H1 (cell line): ENCODE measurements around the gene ZFP36L2. TPM values are rescaled to one million over a fixed set of nuclear protein-coding genes. Genes with fewer than 3 reads are reported as not detected.

Experiments
- CTCF ChIA-PET: fragments of 300-600 bp; sonication (Branson Sonifier 250); formaldehyde crosslinking; loops from one replicate; lab custom pipeline; 2021; ENCODE audit not compliant: partially characterized antibody; lab: Charles Lee
- POLR2A ChIA-PET: fragments of 300-600 bp; sonication (Branson Sonifier 250); formaldehyde crosslinking; loops from one replicate; lab custom pipeline; 2021; ENCODE audit warnings: inconsistent platforms; ENCODE audit not compliant: partially characterized antibody; lab: Charles Lee
- DNase-seq, 2 experiments: peaks; one replicate each; pipeline versions ENCODE4 v3.0.0 to v3.0.0-alpha.2; 2010 to 2022; ENCODE audit warnings: low spot score in 2 of 2, low read depth in 1 of 2, mixed read lengths in 1 of 2
- FAIRE-seq: peaks from 2 replicates; lab custom pipeline; 2011; peaks lifted over from hg19 to GRCh38; lab: Jason Lieb, UNC
- H2AFZ ChIP-seq: 2 replicates; pipeline ENCODE4 v1.8.1; 2012; ENCODE audit warnings: low read length, inconsistent platforms
- H2AK5ac ChIP-seq: 2 replicates; pipeline ENCODE4 v1.6.1; 2013; ENCODE audit warnings: low read depth, low read length
- H2BK120ac ChIP-seq: replicated peaks from 2 replicates; pipeline ENCODE3; 2013; ENCODE audit warnings: low read depth, low read length, inconsistent platforms
- H2BK12ac ChIP-seq: 2 replicates; pipeline ENCODE4 v1.6.1; 2013; ENCODE audit warnings: low read depth, low read length
- H2BK15ac ChIP-seq: 2 replicates; pipeline ENCODE4 v1.6.1; 2013; ENCODE audit warnings: low read length
- H2BK20ac ChIP-seq: 2 replicates; pipeline ENCODE4 v1.6.1; 2013; ENCODE audit warnings: low read length
- H2BK5ac ChIP-seq: 2 replicates; pipeline ENCODE4 v1.6.1; 2013; ENCODE audit warnings: low read depth, low read length
- H3K14ac ChIP-seq: 2 replicates; pipeline ENCODE4 v1.6.1; 2013; ENCODE audit warnings: inconsistent platforms; ENCODE audit not compliant: insufficient read length
- H3K18ac ChIP-seq: 2 replicates; pipeline ENCODE4 v1.6.1; 2013; ENCODE audit warnings: low read length; ENCODE audit errors: extremely low read depth
- H3K23ac ChIP-seq: 2 replicates; pipeline ENCODE4 v1.6.1; 2013; ENCODE audit warnings: inconsistent platforms; ENCODE audit not compliant: insufficient read length
- H3K23me2 ChIP-seq: 2 replicates; pipeline ENCODE4 v1.6.1; 2013; ENCODE audit warnings: low read depth, low read length
- H3K27ac ChIP-seq: 2 replicates; pipeline ENCODE4 v1.6.1; 2011; ENCODE audit warnings: low read depth, low read length, inconsistent platforms
- H3K27me3 ChIP-seq, 4 experiments: replicated peaks in 1 of 4; 1 replicate in 1 of 4; 2 replicates in 3 of 4; pipeline versions ENCODE4 v1.6.1 to v1.8.1; 2011 to 2013; ENCODE audit warnings: low read length in 3 of 4, mild to moderate bottlenecking in 3 of 4, inconsistent platforms in 2 of 4, mixed read lengths in 2 of 4, moderate library complexity in 1 of 4; ENCODE audit not compliant: control insufficient read depth in 3 of 4, insufficient read depth in 3 of 4; ENCODE audit errors: extremely low read depth in 1 of 4
- H3K36me3 ChIP-seq, 4 experiments: 2 replicates each; pipeline versions ENCODE4 v1.6.1 to v1.8.1; 2011 to 2013; ENCODE audit warnings: mild to moderate bottlenecking in 4 of 4, low read length in 3 of 4, moderate library complexity in 2 of 4, control low read depth in 1 of 4, inconsistent platforms in 1 of 4; ENCODE audit not compliant: insufficient read depth in 4 of 4, control insufficient read depth in 2 of 4
- H3K4ac ChIP-seq: replicated peaks from 2 replicates; pipeline ENCODE3; 2013; ENCODE audit warnings: low read length, low read depth, mixed read lengths, inconsistent platforms; ENCODE audit not compliant: insufficient read length
- H3K4me1 ChIP-seq, 4 experiments: replicated peaks in 1 of 4; 1 replicate in 1 of 4; 2 replicates in 3 of 4; pipeline versions ENCODE4 v1.6.1 to v1.8.1; 2011 to 2013; ENCODE audit warnings: low read length in 3 of 4, inconsistent platforms in 2 of 4, mixed read lengths in 1 of 4; ENCODE audit not compliant: insufficient read depth in 4 of 4, control insufficient read depth in 3 of 4
- H3K4me2 ChIP-seq, 2 experiments: 2 replicates each; pipeline versions ENCODE4 v1.6.1 to v1.8.1; 2011 to 2013; ENCODE audit warnings: low read depth in 2 of 2, low read length in 2 of 2, control low read depth in 1 of 2, inconsistent platforms in 1 of 2, mild to moderate bottlenecking in 1 of 2; ENCODE audit not compliant: insufficient read depth in 1 of 2
- H3K4me3 ChIP-seq, 4 experiments: fragments of 200-600, 300-600 bp in 1 of 4; sonication (generic), shearing (Covaris generic), sonication (Bioruptor Twin) in 1 of 4; 2 replicates each; pipeline versions ENCODE4 v1.5.1 to v1.8.1; 2011 to 2016; ENCODE audit warnings: low read length in 4 of 4, low read depth in 3 of 4, control low read depth in 2 of 4, inconsistent platforms in 2 of 4, mild to moderate bottlenecking in 2 of 4, mixed read lengths in 1 of 4, moderate library complexity in 1 of 4; ENCODE audit not compliant: insufficient read depth in 2 of 4; ENCODE audit errors: extremely low read depth in 1 of 4
- H3K56ac ChIP-seq: replicated peaks from 2 replicates; pipeline ENCODE3; 2013; ENCODE audit warnings: low read depth, mild to moderate bottlenecking, mixed read lengths, low read length, inconsistent platforms; ENCODE audit not compliant: insufficient read length
- H3K79me1 ChIP-seq: 2 replicates; pipeline ENCODE4 v1.6.1; 2013; ENCODE audit warnings: low read depth, low read length, control low read depth
- H3K79me2 ChIP-seq, 2 experiments: 2 replicates each; pipeline versions ENCODE4 v1.6.1 to v1.8.1; 2012 to 2013; ENCODE audit warnings: low read length in 2 of 2, mild to moderate bottlenecking in 2 of 2, inconsistent platforms in 1 of 2; ENCODE audit not compliant: insufficient read depth in 2 of 2, control insufficient read depth in 1 of 2
- H3K9ac ChIP-seq, 4 experiments: replicated peaks in 1 of 4; 1 replicate in 1 of 4; 2 replicates in 3 of 4; pipeline versions ENCODE4 v1.6.1 to v1.8.1; 2011 to 2013; ENCODE audit warnings: low read depth in 3 of 4, low read length in 3 of 4, control low read depth in 2 of 4, mild to moderate bottlenecking in 2 of 4, moderate library complexity in 2 of 4, inconsistent platforms in 1 of 4; ENCODE audit errors: extremely low read depth in 1 of 4
- H3K9me3 ChIP-seq, 2 experiments: 2 replicates each; pipeline versions ENCODE4 v1.6.1 to v1.8.1; 2012 to 2013; ENCODE audit warnings: mild to moderate bottlenecking in 2 of 2, moderate library complexity in 2 of 2, control low read depth in 1 of 2, inconsistent platforms in 1 of 2, low read depth in 1 of 2, low read length in 1 of 2, mixed read lengths in 1 of 2; ENCODE audit not compliant: insufficient read depth in 2 of 2
- H4K20me1 ChIP-seq, 2 experiments: replicated peaks in 1 of 2; 2 replicates each; pipeline versions ENCODE3 to v1.8.1; 2011 to 2013; ENCODE audit warnings: inconsistent platforms in 2 of 2, low read length in 2 of 2, mild to moderate bottlenecking in 1 of 2; ENCODE audit not compliant: insufficient read depth in 2 of 2, control insufficient read depth in 1 of 2
- H4K5ac ChIP-seq: 2 replicates; pipeline ENCODE4 v1.6.1; 2013; ENCODE audit warnings: low read length, low read depth, mixed read lengths, inconsistent platforms; ENCODE audit not compliant: insufficient read length
- H4K8ac ChIP-seq: 2 replicates; pipeline ENCODE4 v1.8.0; 2013; ENCODE audit warnings: mild to moderate bottlenecking, moderate library complexity, low read length, inconsistent platforms; ENCODE audit not compliant: insufficient read depth; ENCODE audit errors: extremely low read depth
- H4K91ac ChIP-seq: replicated peaks from 2 replicates; pipeline ENCODE3; 2013; ENCODE audit warnings: low read length, mixed read lengths, inconsistent platforms; ENCODE audit not compliant: insufficient read length
- GABPA ChIP-seq: IDR thresholded peaks from 2 replicates; pipeline ENCODE4 v1.6.1; 2011; ENCODE audit warnings: mild to moderate bottlenecking, low read length, moderate library complexity, borderline replicate concordance; ENCODE audit not compliant: insufficient read depth
- KDM1A ChIP-seq: fragments of 200-600, 300-600 bp; sonication (generic); IDR thresholded peaks from 2 replicates; pipeline ENCODE4 v1.7.1; 2016; ENCODE audit warnings: mild to moderate bottlenecking, low read length, borderline replicate concordance
- WGBS, 2 experiments: shearing (Covaris generic) in 1 of 2; methylation state at CpG; one replicate each; pipeline versions ENCODE4 v1.1.6 to v1.1.7; 2013 to 2015; ENCODE audit warnings: low lambda C conversion rate in 2 of 2, mixed read lengths in 2 of 2, inconsistent platforms in 1 of 2, low coverage in 1 of 2, missing lambda C conversion rate in 1 of 2; ENCODE audit not compliant: insufficient replicate concordance in 2 of 2, insufficient coverage in 1 of 2, insufficient read length in 1 of 2; ENCODE audit errors: extremely low coverage in 1 of 2, missing lambda C conversion rate in 1 of 2; 5-methylcytosine and 5-hydroxymethylcytosine counted together
- polyA plus RNA-seq, 7 experiments: library from polyadenylated mRNA; depleted of rRNA in 3 of 7; stranded (reverse) in 5 of 7; unstranded in 2 of 7; fragments of >200 nt in 5 of 7; fragments of 200-250 nt in 2 of 7; gene quantifications; 1 replicate in 5 of 7; 2 replicates in 1 of 7; 4 replicates in 1 of 7; pipeline versions ENCODE4 v1.2.1 to v1.2.3, GENCODE V29; 2011 to 2013; ENCODE audit warnings: missing spikeins in 2 of 7, mixed read lengths in 2 of 7
- total RNA-seq: library from RNA; stranded (reverse); fragmentation: NEBNext Ultra II Directional; extraction: Animal tissue kit (Norgen Biotek cat#: 25700); gene quantifications from 2 replicates; pipeline ENCODE4 v1.2.1, GENCODE V29; 2021

Gene ZFP36L2
- total and polyA plus RNA-seq, 2 of the 8 experiments (the other 6 are each of a cell fraction or from before 2014, with no cell fraction given), result 13.4 to 102 TPM

- Histone ChIP-seq H3K79me2 (no peaks in the 10 kb centered on the region), H4K20me1 (no peaks in the 10 kb centered on the region), H3K36me3 (no peaks in the 10 kb centered on the region), H2BK15ac (0 out of 2 replicates have a peak overlapping the region, but pooled peaks have one; percentile 61), H3K4me1 (peaks cover 4 to 12% (median 7%) of the 10 kb centered on the region in 4 experiments), H3K27ac (no peak overlapping the region), H4K8ac (0 out of 2 replicates have a peak overlapping the region, but pooled peaks have one; percentile 16), H3K79me1 (no peaks in the 10 kb centered on the region), H3K4me3 (no peak overlapping the region), H3K18ac (no peak overlapping the region), H3K9ac (no peak overlapping the region), H3K14ac (no peak overlapping the region), H3K9me3 (no peaks in the 10 kb centered on the region), H3K4ac (peak overlapping the region; percentile 45), H2AFZ (no peak overlapping the region), H2AK5ac (no peak overlapping the region), H3K23me2 (no peaks in the 10 kb centered on the region; the same call in 1 of the 2 replicates), H4K5ac (no peak overlapping the region), H4K91ac (no peak overlapping the region), H3K56ac (no peak overlapping the region), H3K27me3 (no peaks in the 10 kb centered on the region), H3K23ac (no peak overlapping the region), H3K4me2 (no peak overlapping the region), H2BK12ac (0 out of 2 replicates have a peak overlapping the region, but pooled peaks have one; percentile 17), H2BK120ac (no peak overlapping the region), H2BK20ac (no peak overlapping the region), H2BK5ac (no peak overlapping the region)
- FAIRE-seq (no peak), DNase-seq (no peak)
- ChIA-PET CTCF (interaction anchor here (0.5 to 3.4 kb wide), 13 partner anchors 9 to 277 kb away, joined by 3 to 20 read pairs (median 5); no protein-coding TSS in a partner anchor), POLR2A (interaction anchor here (0.6 to 2.0 kb wide), 5 partner anchors 11 to 544 kb away, joined by 3 to 5 read pairs (median 3); no protein-coding TSS in a partner anchor)
- WGBS, 2 experiments, result 91% methylated on average over 11 of the region's 11 CpGs; no CpG with 5 or more reads in 1 of the 2 experiments
- TF ChIP-seq GABPA (no peak), KDM1A (no peak)
Observed at GRCh38 chr2:43203373-43203772, 23.0 kb downstream of the ZFP36L2 start.
